Lower lobe of right lung (tissue), 2 donors: ENCODE data around the gene OVCA2. TPM values are rescaled to one million over a fixed set of nuclear protein-coding genes. Genes with fewer than 3 reads are reported as not detected.

Source experiments
- ATAC-seq, 2 donors: fragments of 200-7000 bp; cut with Tn5 transposase; one replicate each; pipeline ENCODE4 v1.9.1; 2020 to 2022; ENCODE audit warnings: mild to moderate bottlenecking in 2 of 2, moderate library complexity in 2 of 2
- DNase-seq: peaks from one replicate; pipeline ENCODE4 v3.0.0-alpha.2; 2020
- H3K27ac ChIP-seq: fragments of 200-600 bp; one replicate; pipeline ENCODE4 v1.8.0; 2022
- H3K27me3 ChIP-seq: fragments of 200-600 bp; one replicate; pipeline ENCODE4 v1.8.0; 2022; ENCODE audit warnings: low read depth
- H3K36me3 ChIP-seq: fragments of 200-600 bp; one replicate; pipeline ENCODE4 v1.8.0; 2022; ENCODE audit warnings: mild to moderate bottlenecking
- H3K4me1 ChIP-seq: fragments of 200-600 bp; one replicate; pipeline ENCODE4 v1.8.0; 2022
- H3K4me3 ChIP-seq: fragments of 200-600 bp; one replicate; pipeline ENCODE4 v1.8.0; 2022; ENCODE audit warnings: mild to moderate bottlenecking
- H3K9me3 ChIP-seq: fragments of 200-600 bp; one replicate; pipeline ENCODE4 v1.8.0; 2022
- intact Hi-C: fragments of 100-400 bp; cut with DNase I; formaldehyde crosslinking; loops from one replicate; pipeline ENCODE4 v1.11.0; 2022
- total RNA-seq: library from RNA; stranded (reverse); fragmentation: NEBNext Ultra II Directional; extraction: Animal tissue kit (Norgen Biotek cat#: 25700); gene quantifications from one replicate; pipeline ENCODE4 v1.2.1, GENCODE V29; 2021
- TF ChIP-seq, protein P1 (sequence below): fragments of 200-600 bp; IDR thresholded peaks from one replicate; pipeline ENCODE4 v1.8.0; 2022; ENCODE audit warnings: antibody characterized with exemption, mild to moderate bottlenecking
- donor health status: DM: no; HTN: yes; CAD: no; lungs with severe emphysema.

Gene OVCA2
- total RNA-seq, 1 donor from 2014 or later = 20.3 TPM

DNA sequence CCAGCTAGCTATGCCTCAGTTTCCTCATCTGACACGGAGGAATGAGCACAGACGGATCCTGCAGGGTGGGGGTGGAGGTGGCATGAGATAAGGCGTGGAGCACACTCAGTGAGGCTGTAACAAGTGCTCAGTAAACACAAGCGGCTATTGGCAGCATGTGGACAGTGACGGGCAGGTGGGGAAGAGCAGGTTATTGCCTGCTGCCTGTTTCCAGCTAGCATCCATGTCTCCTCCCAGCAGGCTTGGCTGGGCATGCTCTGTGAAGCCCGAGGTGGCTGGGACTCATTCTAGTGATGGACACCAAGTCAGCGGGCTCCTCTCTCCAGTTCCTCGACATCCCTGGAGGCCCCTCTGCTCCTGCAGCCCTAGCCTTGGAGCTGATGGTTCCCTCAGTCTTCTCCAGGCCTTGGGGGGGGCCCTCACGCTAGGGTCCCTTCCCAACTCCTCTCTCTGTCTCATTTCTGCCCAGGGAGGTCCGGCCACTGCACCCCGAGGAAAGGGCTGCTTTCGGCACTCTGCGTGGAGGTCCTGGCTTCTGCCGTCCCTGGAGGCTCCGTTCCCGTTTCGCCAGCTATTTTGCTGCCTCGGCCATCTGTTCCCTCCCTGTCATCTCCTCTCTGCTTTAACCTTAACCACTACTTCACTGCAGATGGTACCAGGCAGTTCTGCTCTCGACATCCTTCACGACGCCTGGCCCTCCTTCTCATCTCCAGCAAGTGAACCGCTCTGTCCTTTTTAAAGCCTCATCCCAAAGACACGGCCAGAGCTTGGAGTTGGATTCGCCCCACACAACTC lies 22.9 kb upstream of the OVCA2 start:
- TF ChIP-seq, protein P1, sequence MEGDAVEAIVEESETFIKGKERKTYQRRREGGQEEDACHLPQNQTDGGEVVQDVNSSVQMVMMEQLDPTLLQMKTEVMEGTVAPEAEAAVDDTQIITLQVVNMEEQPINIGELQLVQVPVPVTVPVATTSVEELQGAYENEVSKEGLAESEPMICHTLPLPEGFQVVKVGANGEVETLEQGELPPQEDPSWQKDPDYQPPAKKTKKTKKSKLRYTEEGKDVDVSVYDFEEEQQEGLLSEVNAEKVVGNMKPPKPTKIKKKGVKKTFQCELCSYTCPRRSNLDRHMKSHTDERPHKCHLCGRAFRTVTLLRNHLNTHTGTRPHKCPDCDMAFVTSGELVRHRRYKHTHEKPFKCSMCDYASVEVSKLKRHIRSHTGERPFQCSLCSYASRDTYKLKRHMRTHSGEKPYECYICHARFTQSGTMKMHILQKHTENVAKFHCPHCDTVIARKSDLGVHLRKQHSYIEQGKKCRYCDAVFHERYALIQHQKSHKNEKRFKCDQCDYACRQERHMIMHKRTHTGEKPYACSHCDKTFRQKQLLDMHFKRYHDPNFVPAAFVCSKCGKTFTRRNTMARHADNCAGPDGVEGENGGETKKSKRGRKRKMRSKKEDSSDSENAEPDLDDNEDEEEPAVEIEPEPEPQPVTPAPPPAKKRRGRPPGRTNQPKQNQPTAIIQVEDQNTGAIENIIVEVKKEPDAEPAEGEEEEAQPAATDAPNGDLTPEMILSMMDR = no peak
- H3K4me3 ChIP-seq = no peak overlapping the region
- peaks cover 23% of the 10 kb centered on the region for H3K27me3 ChIP-seq
- no peaks in the 10 kb centered on the region for H3K9me3 ChIP-seq
- DNase-seq = no peak
- H3K27ac ChIP-seq = no peak overlapping the region
- no peak for ATAC-seq
- intact Hi-C loops = no loop called here
- no peaks in the 10 kb centered on the region for H3K36me3 ChIP-seq
- peaks cover 7% of the 10 kb centered on the region for H3K4me1 ChIP-seq

GRCh38 chr17:2019723-2020122 lies 22.1 kb upstream of the OVCA2 start:
- Histone ChIP-seq H3K4me3 (no peak overlapping the region), H3K36me3 (no peaks in the 10 kb centered on the region), H3K27me3 (peaks cover 31% of the 10 kb centered on the region), H3K27ac (no peak overlapping the region), H3K9me3 (no peaks in the 10 kb centered on the region), H3K4me1 (peaks cover 15% of the 10 kb centered on the region)
- intact Hi-C loops = no loop called here
- TF ChIP-seq, protein P1 = no peak
- no peak for DNase-seq
- ATAC-seq = no peak

DNA sequence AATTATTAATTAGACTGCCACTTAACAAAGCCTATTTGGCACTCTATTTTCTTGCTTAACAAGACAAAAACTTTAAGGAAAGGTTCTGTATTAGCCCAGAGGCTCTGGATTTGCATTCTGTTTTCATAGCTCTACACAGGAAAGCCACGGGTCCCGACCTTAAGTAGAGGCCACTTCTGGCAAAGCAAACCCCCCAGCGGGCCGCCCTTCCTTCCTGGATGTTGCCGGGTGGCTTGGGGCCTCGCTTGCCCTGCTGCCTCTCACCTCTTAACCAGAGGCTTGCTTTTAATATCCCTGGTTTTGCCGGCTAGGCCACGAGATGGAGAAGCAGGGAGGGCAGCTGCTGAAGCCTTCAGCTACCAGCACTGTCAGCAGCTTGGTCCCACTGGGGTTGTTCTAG lies 21.1 kb upstream of the OVCA2 start:
- peaks cover 25% of the 10 kb centered on the region for H3K4me1 ChIP-seq
- H3K27me3 ChIP-seq = peaks cover 40% of the 10 kb centered on the region
- no peak for DNase-seq
- TF ChIP-seq, protein P1 = no peak
- intact Hi-C loops = no loop called here
- no peaks in the 10 kb centered on the region for H3K9me3 ChIP-seq
- ATAC-seq = no peak
- no peak overlapping the region for H3K4me3 ChIP-seq
- no peak overlapping the region for H3K27ac ChIP-seq
- no peaks in the 10 kb centered on the region for H3K36me3 ChIP-seq

DNA sequence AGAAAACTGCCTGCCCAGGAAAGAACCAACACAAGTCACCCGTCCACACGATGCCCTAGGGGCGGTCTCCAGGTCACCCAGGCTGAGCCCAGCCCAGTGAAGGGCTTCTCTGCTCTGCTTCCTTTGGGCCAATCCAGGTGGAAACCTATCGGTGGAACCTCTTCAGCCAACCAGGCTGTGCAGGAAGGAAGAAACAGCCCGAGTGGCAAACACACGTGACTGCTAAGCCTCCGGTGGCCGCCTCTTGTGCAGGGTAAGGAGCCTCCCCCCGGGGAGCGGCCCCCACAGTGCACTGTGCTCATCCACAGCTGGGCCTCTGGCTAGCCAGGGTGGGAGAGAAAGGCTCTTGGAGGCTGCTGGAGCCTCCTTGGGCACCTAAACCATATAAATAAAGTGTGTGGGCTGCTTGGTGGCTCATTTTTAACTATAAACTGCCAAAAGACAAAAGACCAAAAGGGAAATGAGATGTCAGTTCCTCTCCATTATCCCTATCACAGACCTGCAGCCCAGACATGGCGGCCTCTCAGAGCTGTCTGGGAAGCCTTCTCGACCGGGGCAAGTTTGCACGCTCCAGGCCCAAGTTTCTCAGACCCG lies 19.1 kb upstream of the OVCA2 start:
- ATAC-seq (peak; percentile 1 to 42), DNase-seq (no peak)
- peaks cover 31% of the 10 kb centered on the region for H3K4me1 ChIP-seq
- H3K27me3 ChIP-seq = peaks cover 49% of the 10 kb centered on the region
- no peaks in the 10 kb centered on the region for H3K36me3 ChIP-seq
- peak overlapping the region; percentile 41 for H3K27ac ChIP-seq
- no peak overlapping the region for H3K4me3 ChIP-seq
- TF ChIP-seq, protein P1 = no peak
- intact Hi-C loops = no loop called here
- no peaks in the 10 kb centered on the region for H3K9me3 ChIP-seq

- Histone ChIP-seq H3K4me3 (no peak overlapping the region), H3K27me3 (peaks cover 49% of the 10 kb centered on the region), H3K9me3 (no peaks in the 10 kb centered on the region), H3K4me1 (peaks cover 31% of the 10 kb centered on the region), H3K36me3 (no peaks in the 10 kb centered on the region), H3K27ac (peak overlapping the region; percentile 41)
- TF ChIP-seq, protein P1 = no peak
- no peak for ATAC-seq
- intact Hi-C loops = no loop called here
- no peak for DNase-seq
These were observed 18.6 kb upstream of the OVCA2 start for GRCh38 chr17:2023256-2023655.
